HG03558 (cell line): Measurements from ENCODE around the gene HSD11B2.

Source experiments
- ATAC-seq: cut with Tn5 transposase; IDR thresholded peaks from one replicate; pipeline ENCODE4 v1.9.1; 2021; ENCODE audit warnings: moderate number of reproducible peaks; ENCODE audit not compliant: unreplicated experiment; ENCODE audit errors: extremely low read depth

Gene HSD11B2

GRCh38 chr16:67431775-67432505 is 1.0 kb downstream of the HSD11B2 start:
- ATAC-seq: no peak

DNA sequence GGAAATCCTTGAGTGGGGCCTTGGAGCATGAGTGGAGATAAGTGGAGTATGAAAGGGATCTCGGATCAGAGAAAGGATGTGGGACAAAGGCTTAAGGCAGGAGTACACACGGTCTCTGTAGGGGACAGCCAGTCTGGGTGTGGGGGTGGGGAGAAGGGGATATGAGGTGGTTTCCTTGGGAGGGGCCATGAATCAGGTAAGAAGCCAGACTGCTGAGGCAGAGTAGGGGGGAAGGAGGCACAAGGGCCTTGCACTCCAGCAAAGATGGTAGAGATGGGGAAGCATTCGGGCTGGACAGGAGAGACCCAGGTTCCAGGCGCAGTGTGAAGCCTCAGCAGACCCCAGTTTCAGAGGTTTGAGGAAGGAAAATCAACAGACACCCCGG is 1.6 kb downstream of the HSD11B2 start:
- ATAC-seq: no peak

- ATAC-seq: no peak
Measured at GRCh38 chr16:67433131-67433719, 2.3 kb downstream of the HSD11B2 start.

- ATAC-seq: no peak
Measured at GRCh38 chr16:67435758-67436164, 4.8 kb downstream of the HSD11B2 start.

DNA sequence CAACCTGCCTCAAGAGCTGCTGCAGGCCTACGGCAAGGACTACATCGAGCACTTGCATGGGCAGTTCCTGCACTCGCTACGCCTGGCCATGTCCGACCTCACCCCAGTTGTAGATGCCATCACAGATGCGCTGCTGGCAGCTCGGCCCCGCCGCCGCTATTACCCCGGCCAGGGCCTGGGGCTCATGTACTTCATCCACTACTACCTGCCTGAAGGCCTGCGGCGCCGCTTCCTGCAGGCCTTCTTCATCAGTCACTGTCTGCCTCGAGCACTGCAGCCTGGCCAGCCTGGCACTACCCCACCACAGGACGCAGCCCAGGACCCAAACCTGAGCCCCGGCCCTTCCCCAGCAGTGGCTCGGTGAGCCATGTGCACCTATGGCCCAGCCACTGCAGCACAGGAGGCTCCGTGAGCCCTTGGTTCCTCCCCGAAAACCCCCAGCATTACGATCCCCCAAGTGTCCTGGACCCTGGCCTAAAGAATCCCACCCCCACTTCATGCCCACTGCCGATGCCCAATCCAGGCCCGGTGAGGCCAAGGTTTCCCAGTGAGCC is 5.8 kb downstream of the HSD11B2 start:
- ATAC-seq: no peak

DNA sequence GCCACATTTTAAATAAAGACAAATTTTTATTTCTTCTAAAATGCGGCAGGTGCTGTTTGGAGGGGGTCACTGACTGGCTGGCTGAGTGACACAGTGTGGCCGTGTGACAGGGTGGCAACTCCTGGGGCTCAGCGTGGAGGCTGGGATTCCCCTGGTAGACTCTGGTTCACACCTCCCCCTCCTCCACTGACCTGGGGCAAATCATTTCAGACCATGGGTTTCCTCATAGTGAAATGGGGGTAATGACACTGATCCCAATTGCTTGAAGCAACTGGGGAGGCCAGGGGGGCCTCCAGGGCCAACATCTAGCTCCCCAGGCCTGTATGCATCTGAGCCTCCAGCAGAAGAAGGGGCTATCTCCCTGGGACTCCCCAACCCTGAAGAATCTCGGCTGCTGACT is 6.6 kb downstream of the HSD11B2 start:
- ATAC-seq: no peak

GRCh38 chr16:67438098-67438791 is 7.3 kb downstream of the HSD11B2 start:
- ATAC-seq: no peak

DNA sequence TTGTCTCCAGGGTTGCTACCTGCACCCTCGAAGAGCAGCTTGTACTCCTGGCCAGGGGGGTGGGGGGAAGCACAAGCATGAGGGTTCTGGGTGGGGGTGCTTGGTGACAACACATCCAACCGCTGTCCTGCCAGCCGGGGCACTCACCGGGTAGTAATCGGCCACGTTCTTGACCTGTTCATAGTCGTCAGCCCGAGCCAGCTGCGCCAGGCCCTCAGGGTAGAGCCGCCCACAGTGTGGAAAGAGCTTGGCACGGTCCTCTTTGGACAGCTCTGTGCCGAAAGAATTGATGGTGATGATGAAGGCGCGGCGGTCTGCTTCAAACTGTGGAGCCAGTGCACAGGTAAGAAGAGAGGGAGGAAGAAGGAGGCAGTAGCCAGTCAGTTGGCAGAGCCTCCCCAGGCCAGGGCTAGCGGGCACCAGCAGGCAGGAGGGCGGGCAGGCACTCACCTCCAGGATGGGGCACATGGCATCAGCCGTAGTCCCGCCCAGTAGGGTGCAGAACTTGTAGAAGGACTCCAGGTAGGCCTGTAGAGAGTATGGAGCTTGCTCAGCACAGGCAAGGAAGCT is 8.0 kb downstream of the HSD11B2 start:
- ATAC-seq: no peak

GRCh38 chr16:67441271-67441753 is 10.4 kb downstream of the HSD11B2 start:
- no peak for ATAC-seq

- ATAC-seq: no peak
Measured at GRCh38 chr16:67441907-67442306, 11.0 kb downstream of the HSD11B2 start.

DNA sequence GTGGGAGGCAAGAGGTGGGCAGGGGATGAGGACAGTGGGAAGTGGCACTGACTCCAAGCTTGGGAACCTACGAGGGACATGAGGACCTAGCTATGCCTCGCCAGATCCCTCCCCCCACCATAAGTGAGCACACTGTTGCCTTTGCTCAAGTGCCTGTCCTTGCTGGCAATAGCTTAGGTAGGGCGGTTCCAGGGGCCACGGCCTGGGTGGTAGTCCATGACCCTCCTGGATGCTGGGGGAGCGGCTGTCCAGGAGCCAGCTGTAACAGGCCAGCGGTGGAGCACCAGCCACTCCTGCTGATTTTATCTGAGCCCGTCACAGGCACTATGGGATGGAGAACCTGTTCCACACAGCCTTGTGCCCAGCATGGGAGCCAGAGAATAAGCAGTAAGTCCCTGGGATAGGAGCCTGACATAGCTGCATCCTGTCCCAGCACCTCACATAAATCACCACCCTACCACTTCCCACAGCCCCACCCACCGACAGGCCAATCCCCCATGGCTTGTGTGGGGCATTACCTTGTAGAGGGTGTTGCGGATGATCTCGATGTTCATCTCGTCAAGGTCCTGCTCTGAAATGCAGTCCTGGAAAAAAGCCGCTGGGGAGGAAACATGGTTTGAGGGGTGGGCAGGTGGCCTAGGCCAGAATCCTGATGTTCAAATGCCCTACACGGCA is 11.8 kb downstream of the HSD11B2 start:
- no peak for ATAC-seq

- no peak for ATAC-seq
Measured at GRCh38 chr16:67443265-67443664, 12.3 kb downstream of the HSD11B2 start.

GRCh38 chr16:67444259-67445125 is 13.6 kb downstream of the HSD11B2 start:
- ATAC-seq: no peak

GRCh38 chr16:67445126-67445426 is 14.2 kb downstream of the HSD11B2 start:
- no peak for ATAC-seq

GRCh38 chr16:67445441-67445912 is 14.6 kb downstream of the HSD11B2 start:
- ATAC-seq: no peak

GRCh38 chr16:67445913-67446907 is 15.3 kb downstream of the HSD11B2 start:
- ATAC-seq: no peak

DNA sequence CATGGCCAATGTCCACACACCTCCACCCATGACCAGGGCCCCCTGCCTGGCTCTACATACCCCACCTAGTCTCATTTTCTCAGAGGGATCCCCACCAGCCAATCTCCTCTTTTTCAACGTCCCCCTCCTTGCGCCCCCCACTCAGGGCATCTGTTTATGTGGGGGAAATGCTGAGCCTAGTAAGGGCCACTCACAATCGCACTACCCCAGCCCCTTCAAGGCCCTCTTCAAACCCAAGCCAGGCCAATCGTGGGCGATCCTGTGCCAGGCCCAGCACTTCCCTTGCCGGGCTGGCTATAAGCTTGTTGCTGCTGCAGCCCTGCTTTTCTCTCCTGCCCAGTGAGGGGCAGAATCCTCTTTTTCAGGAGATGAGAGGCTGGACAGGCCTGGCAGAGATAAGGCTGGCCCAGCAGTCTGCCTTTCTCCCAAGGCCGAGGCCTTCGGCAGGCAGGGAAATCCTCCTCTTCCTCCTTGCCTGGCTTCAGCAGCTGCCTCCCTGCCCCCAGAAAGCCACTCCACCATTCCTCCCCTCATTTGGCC is 16.1 kb downstream of the HSD11B2 start:
- ATAC-seq: no peak

- ATAC-seq: no peak
Measured at GRCh38 chr16:67447508-67448076, 16.7 kb downstream of the HSD11B2 start.
